H1 (cell line): Measurements from ENCODE around the gene PRKCZ. TPM values are rescaled to one million over a fixed set of nuclear protein-coding genes. Genes with fewer than 3 reads are reported as not detected.
A peak's percentile ranks its signal among the peaks of the same experiment; 100 is the strongest.

ENCODE experiments used
- ASH2L ChIP-seq: fragments of 200-600, 300-600 bp; sonication (generic); IDR thresholded peaks from one replicate; pipeline ENCODE4 v1.7.1; 2017; ENCODE audit warnings: low read length
- BACH1 ChIP-seq: IDR thresholded peaks from 2 replicates; pipeline ENCODE4 v1.6.1; 2012; ENCODE audit warnings: low read length, improper control_type of control experiment
- CREB1 ChIP-seq: IDR thresholded peaks from 2 replicates; pipeline ENCODE4 v1.6.1; 2012; ENCODE audit warnings: inconsistent platforms
- GTF2F1 ChIP-seq: IDR thresholded peaks from 2 replicates; pipeline ENCODE4 v1.6.1; 2012; ENCODE audit warnings: low read depth, low read length, improper control_type of control experiment, borderline replicate concordance
- POLR2A ChIP-seq, 2 experiments: IDR thresholded peaks; 1 replicate in 1 of 2; 2 replicates in 1 of 2; pipeline ENCODE4 v1.6.1; 2011; ENCODE audit warnings: low read depth in 2 of 2, low read length in 2 of 2, mild to moderate bottlenecking in 2 of 2; ENCODE audit errors: control extremely low read depth in 1 of 2
- POU5F1 ChIP-seq: IDR thresholded peaks from 2 replicates; pipeline ENCODE4 v1.6.1; 2011; ENCODE audit warnings: low read depth, mild to moderate bottlenecking, low read length, moderate library complexity
- RAD21 ChIP-seq, 2 experiments: IDR thresholded peaks in 1 of 2; conservative IDR thresholded peaks in 1 of 2; 2 replicates each; pipeline ENCODE4 v1.6.1; 2011; ENCODE audit warnings: low read depth in 2 of 2, low read length in 2 of 2, improper control_type of control experiment in 1 of 2, inconsistent platforms in 1 of 2, mild to moderate bottlenecking in 1 of 2, moderate library complexity in 1 of 2
- RFX5 ChIP-seq: IDR thresholded peaks from 2 replicates; pipeline ENCODE4 v1.6.1; 2011; ENCODE audit warnings: low read depth, low read length, improper control_type of control experiment, borderline replicate concordance
- RNF2 ChIP-seq: fragments of 200-900, 300-1000 bp; sonication (generic); IDR thresholded peaks from 2 replicates; pipeline ENCODE4 v1.7.1; 2016; ENCODE audit warnings: borderline replicate concordance, low read depth, mild to moderate bottlenecking, antibody characterized with exemption, low read length; ENCODE audit not compliant: poor library complexity, severe bottlenecking; ENCODE audit errors: missing control alignments
- SIN3A ChIP-seq, 2 experiments: IDR thresholded peaks in 1 of 2; conservative IDR thresholded peaks in 1 of 2; 2 replicates each; pipeline ENCODE4 v1.6.1; 2011 to 2012; ENCODE audit warnings: low read length in 2 of 2, improper control_type of control experiment in 1 of 2, low read depth in 1 of 2, mild to moderate bottlenecking in 1 of 2
- SRF ChIP-seq: IDR thresholded peaks from 2 replicates; pipeline ENCODE4 v1.6.1; 2011; ENCODE audit warnings: mild to moderate bottlenecking, low read depth, low read length, moderate library complexity
- polyA plus RNA-seq, 7 experiments: library from polyadenylated mRNA; depleted of rRNA in 3 of 7; stranded (reverse) in 5 of 7; unstranded in 2 of 7; fragments of >200 nt in 5 of 7; fragments of 200-250 nt in 2 of 7; gene quantifications; 1 replicate in 5 of 7; 2 replicates in 1 of 7; 4 replicates in 1 of 7; pipeline versions ENCODE4 v1.2.1 to v1.2.3, GENCODE V29; 2011 to 2013; ENCODE audit warnings: missing spikeins in 2 of 7, mixed read lengths in 2 of 7
- total RNA-seq: library from RNA; stranded (reverse); fragmentation: NEBNext Ultra II Directional; extraction: Animal tissue kit (Norgen Biotek cat#: 25700); gene quantifications from 2 replicates; pipeline ENCODE4 v1.2.1, GENCODE V29; 2021
- TF ChIP-seq, protein P1 (sequence below): IDR thresholded peaks from 2 replicates; pipeline ENCODE4 v1.6.1; 2012; ENCODE audit warnings: inconsistent platforms

Gene PRKCZ
- total and polyA plus RNA-seq, 2 of the 8 experiments (the other 6 are each of a cell fraction or from before 2014, with no cell fraction given): 37.4 to 45.1 TPM

DNA sequence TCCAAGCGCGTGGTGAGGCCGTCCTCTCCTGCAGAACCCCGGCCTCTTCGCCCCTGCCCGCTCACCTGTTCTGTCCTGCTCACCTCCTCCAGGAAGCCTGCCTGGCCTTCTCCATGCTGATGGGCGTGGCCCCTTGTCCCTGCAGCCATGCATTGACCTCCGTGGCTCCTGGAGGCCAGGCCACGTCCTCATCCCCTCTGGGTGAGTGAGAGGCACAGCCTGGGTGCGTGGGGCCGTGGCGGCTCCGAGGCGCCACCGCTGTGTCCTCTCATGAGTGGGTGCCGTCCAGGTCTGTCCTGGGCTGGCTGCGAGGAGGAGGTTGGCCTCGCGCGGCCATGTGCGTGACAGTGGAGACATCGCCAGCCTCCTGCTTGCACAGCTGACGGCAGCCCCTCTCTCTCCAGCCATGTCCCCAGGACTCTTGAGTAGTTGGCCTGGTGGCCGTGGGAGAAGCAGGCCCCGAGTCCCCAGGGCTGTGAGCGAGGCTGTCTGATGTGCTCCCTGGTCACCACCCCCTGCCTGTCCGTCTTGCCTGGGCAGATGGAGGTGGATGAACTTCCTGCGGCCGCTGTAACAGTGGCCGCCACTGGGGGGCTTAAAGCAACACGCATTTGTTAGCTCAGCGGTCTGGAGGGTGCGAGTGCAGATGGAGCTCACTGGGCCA lies 58.1 kb downstream of the PRKCZ start (continued):
- no peak for TF ChIP-seq SIN3A (conservative IDR thresholded peaks at IDR 0.05 in 1 of 2, IDR thresholded peaks at IDR 0.05 in 1 of 2; ENCODE audit: low read depth in 1 of 2, low read length in 2 of 2)
- no peak for TF ChIP-seq ASH2L
- 0 out of 2 replicates have a peak, but pooled peaks have one; percentile 18 for TF ChIP-seq CREB1
- TF ChIP-seq GTF2F1: no peak
- TF ChIP-seq POLR2A (IDR thresholded peaks at IDR 0.05; ENCODE audit: control extremely low read depth in 1 of 2, low read depth in 2 of 2, low read length in 2 of 2): no peak
- TF ChIP-seq POU5F1: no peak
- TF ChIP-seq, protein P1, sequence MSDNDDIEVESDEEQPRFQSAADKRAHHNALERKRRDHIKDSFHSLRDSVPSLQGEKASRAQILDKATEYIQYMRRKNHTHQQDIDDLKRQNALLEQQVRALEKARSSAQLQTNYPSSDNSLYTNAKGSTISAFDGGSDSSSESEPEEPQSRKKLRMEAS: 0 out of 2 replicates have a peak, but pooled peaks have one; percentile 17
- TF ChIP-seq RFX5: no peak
- TF ChIP-seq SRF: no peak
- peak; percentile 69 to 79 for TF ChIP-seq RAD21 (IDR thresholded peaks at IDR 0.05 in 1 of 2, conservative IDR thresholded peaks at IDR 0.05 in 1 of 2; ENCODE audit: low read depth in 2 of 2, low read length in 2 of 2)
- no peak for TF ChIP-seq BACH1
- no peak for TF ChIP-seq RNF2
